Measurements from ENCODE around the gene RPL31.

Gene RPL31

DNA sequence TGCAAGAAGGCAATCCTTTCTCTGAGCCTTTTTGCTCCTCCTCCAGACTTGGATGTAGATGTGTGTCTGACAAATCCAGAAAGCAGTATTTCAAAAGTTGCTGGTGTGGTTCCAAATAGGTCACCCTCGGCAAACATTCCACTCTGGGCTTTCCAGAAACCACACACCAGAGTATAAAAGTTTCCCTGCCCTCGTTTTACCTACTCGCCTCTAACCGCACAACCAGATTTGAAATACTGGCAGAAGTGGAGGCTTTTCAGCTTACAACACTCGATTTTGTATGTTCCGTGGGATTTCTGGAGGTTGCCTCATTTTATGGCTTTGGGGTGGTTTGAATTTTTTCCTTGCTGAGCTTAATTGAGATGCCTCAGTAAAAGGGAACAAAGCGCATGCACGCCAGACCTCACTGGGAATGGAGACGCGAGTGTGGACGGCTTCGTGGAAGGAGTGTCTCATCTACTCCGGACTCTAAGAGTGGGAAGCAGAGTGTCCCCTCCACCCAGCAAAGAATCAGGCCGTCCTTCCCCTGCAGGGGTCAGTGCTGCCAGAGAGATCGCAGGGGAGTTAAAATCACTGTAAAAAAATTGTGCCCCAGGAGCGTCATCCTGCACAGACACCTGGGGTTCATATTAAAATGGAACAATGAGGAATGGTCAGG lies 44.0 kb upstream of the RPL31 start:
- DNase-seq (ENCODE audit: low read depth, low spot score), result peak; percentile 82
- TF ChIP-seq, protein P1, sequence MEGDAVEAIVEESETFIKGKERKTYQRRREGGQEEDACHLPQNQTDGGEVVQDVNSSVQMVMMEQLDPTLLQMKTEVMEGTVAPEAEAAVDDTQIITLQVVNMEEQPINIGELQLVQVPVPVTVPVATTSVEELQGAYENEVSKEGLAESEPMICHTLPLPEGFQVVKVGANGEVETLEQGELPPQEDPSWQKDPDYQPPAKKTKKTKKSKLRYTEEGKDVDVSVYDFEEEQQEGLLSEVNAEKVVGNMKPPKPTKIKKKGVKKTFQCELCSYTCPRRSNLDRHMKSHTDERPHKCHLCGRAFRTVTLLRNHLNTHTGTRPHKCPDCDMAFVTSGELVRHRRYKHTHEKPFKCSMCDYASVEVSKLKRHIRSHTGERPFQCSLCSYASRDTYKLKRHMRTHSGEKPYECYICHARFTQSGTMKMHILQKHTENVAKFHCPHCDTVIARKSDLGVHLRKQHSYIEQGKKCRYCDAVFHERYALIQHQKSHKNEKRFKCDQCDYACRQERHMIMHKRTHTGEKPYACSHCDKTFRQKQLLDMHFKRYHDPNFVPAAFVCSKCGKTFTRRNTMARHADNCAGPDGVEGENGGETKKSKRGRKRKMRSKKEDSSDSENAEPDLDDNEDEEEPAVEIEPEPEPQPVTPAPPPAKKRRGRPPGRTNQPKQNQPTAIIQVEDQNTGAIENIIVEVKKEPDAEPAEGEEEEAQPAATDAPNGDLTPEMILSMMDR (IDR thresholded peaks at IDR 0.05; ENCODE audit: low read depth, low read length), result no peak
- in situ Hi-C loops (cut with HindIII; ENCODE audit: low sequenced_read_pairs), result no loop called here
- no peak overlapping the region for H3K4me3 ChIP-seq (ENCODE audit: low read depth, low read length)

DNA sequence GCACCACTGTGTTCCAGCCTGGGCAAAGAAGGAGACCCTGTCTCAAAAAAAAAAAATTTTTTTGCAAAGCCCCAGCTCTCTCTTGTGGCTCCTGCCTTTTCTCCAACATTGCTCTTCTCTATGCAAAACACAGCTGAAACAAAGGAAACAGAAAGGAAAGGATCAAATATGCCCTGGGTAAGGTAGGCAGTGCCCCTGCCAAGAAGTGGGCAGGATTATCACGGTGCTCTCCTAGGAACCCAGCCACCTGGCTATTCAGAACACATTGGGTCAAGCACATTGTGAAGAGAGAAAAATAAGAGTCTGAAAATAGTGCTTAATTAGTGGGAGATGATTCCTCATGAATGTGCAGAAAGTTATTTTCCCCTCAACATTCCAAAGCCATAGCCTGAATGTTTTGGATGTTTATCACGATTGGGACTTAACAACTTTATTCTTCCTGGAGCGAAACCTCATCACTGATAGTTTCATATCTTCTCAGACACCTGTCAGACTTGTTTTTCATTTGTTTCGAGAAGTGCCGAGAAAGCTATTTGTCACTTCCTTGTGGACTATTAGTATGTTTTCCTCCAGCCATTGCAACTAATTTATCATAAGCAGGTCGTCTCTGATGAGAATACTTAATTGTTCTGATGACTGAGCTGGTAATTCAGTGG lies 42.7 kb upstream of the RPL31 start:
- in situ Hi-C loops (cut with HindIII; ENCODE audit: low sequenced_read_pairs), result no loop called here
- H3K4me3 ChIP-seq (ENCODE audit: low read depth, low read length), result no peak overlapping the region
- TF ChIP-seq, protein P1 (IDR thresholded peaks at IDR 0.05; ENCODE audit: low read depth, low read length), result no peak
- no peak for DNase-seq (ENCODE audit: low read depth, low spot score)

DNA sequence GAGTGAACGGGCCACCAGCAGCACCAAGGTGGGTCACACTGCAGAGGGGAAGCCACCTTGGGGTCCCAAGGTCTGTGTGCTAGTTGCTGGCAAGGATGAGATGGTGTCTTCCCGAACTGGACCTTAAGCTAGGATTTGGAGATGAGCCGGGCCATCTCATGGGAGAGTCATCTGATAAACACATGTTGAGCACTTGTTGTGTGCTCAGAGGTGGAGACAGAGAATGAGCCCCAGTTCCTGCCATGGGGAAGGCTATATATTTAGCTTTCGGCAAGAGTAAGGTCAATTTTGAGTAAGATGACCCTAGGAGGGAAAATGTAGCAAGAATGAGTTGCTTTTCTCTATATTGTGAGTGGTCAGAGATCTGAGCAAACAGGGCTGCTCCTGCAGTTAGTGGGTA lies 41.4 kb upstream of the RPL31 start:
- in situ Hi-C loops (cut with HindIII; ENCODE audit: low sequenced_read_pairs), result no loop called here
- no peak for DNase-seq (ENCODE audit: low read depth, low spot score)
- TF ChIP-seq, protein P1 (IDR thresholded peaks at IDR 0.05; ENCODE audit: low read depth, low read length), result no peak
- no peak overlapping the region for H3K4me3 ChIP-seq (ENCODE audit: low read depth, low read length)

DNA sequence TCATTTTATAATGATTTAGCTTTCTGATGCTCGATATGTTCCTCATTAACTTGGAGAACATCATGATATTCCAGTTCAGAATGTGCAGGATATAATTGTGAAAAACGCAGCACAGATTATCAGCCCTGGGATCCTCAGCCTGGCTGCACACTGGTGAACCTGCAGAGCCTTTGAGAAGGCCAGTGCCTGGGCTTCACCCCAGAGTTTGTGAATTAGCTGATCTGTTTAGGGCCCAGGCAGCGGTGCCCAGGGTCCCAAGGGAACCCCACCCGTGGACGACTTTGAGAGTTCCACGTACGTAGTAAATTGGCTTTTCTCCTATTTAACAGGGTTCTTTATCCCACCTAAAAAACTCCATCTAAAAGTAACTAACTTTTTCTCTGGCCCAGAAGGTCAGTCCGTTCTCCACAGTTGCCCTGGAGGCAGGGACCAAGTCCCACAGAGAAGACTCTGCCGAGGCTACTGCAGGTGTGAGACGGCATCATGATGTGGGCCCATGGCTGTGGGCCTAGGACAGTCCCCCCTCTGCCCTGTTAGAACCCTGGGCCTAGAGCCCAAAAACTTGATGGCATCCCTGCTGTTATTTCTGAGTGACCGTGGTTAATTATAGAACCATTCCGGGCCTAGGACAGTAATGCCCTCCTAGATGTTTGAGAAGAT lies 39.6 kb upstream of the RPL31 start:
- no peak for DNase-seq (ENCODE audit: low read depth, low spot score)
- no peak overlapping the region for H3K4me3 ChIP-seq (ENCODE audit: low read depth, low read length)
- in situ Hi-C loops (cut with HindIII; ENCODE audit: low sequenced_read_pairs), result no loop called here
- TF ChIP-seq, protein P1 (IDR thresholded peaks at IDR 0.05; ENCODE audit: low read depth, low read length), result no peak

DNA sequence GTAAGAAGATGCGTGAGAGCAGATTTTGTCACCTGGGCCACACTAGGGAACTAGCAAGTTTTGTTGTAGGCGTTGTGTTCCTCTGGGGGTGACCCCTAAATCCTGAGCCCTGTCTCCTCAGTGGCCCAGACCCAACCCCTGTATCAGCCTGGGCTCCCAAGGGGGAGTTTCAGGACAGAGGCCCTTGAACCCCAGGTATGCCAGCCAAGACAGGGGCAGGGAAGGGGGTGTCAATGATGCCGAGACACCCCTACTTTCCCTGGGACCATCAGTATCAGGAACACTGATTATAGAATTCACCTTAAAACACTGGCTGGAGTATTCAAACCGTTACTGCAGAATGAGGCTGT lies 39.1 kb upstream of the RPL31 start:
- in situ Hi-C loops (cut with HindIII; ENCODE audit: low sequenced_read_pairs), result no loop called here
- TF ChIP-seq, protein P1 (IDR thresholded peaks at IDR 0.05; ENCODE audit: low read depth, low read length), result no peak
- DNase-seq (ENCODE audit: low read depth, low spot score), result no peak
- H3K4me3 ChIP-seq (ENCODE audit: low read depth, low read length), result no peak overlapping the region

DNA sequence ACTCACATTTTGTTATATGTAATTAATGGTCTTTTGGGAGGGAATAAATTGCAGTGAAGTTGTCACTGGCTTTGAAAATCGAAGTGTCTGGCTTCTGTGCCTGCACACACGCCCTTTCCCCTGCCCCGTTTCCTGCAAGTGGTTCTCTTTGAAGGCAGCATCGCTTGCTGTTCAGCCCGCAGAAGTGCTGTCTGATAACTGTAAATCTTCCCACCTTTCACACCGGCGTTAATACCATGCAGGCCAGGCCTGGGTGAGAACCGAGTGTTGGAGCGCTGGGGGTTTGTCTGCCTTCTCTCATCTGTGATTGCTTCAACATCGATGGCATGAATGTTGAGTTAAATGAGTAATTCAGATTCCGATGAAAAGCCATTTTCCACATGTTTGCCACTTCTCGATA lies 37.9 kb upstream of the RPL31 start:
- in situ Hi-C loops (cut with HindIII; ENCODE audit: low sequenced_read_pairs), result no loop called here
- no peak overlapping the region for H3K4me3 ChIP-seq (ENCODE audit: low read depth, low read length)
- TF ChIP-seq, protein P1 (IDR thresholded peaks at IDR 0.05; ENCODE audit: low read depth, low read length), result no peak
- no peak for DNase-seq (ENCODE audit: low read depth, low spot score)

Measured in astrocyte of the spinal cord (primary cell).